ENCODE results near the gene PEAR1. TPM values are rescaled to one million over a fixed set of nuclear protein-coding genes. Genes with fewer than 3 reads are reported as not detected.

PEAR1 gene
- total RNA-seq, 2 experiments from 2014 or later: 0.28 TPM

DNA sequence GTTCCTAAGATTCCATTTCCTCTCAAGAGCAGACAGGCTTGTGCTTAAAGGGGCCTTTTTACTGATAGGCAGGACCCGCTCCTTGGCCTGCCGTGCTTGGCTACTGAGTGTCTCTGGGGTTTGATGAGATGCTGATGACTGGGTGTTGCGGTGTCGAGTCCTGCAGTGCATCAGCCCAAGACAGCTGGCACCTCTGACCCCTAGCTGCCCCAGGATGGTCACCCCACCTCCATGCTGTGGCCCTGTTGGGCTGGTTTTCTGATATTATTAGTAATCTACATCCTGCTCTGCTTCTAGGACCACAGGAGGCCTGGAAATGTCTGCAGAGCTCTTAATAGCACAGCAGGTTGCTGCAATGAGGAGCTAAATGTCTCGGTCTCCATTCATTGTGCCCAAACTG is 55.6 kb downstream of the PEAR1 start:
- H3K9me3 Mint-ChIP-seq: no peaks in the 10 kb centered on the region
- no peak overlapping the region for H3K4me3 Mint-ChIP-seq
- H3K27ac Mint-ChIP-seq: no peak overlapping the region
- ATAC-seq (ENCODE audit: low read depth): no peak
- H3K27me3 Mint-ChIP-seq: no peaks in the 10 kb centered on the region
- DNase-seq: no peak
- POLR2A ChIA-PET: no interaction called here
- no peaks in the 10 kb centered on the region for H3K4me1 Mint-ChIP-seq
- peaks cover 5% of the 10 kb centered on the region for H3K36me3 Mint-ChIP-seq

DNA sequence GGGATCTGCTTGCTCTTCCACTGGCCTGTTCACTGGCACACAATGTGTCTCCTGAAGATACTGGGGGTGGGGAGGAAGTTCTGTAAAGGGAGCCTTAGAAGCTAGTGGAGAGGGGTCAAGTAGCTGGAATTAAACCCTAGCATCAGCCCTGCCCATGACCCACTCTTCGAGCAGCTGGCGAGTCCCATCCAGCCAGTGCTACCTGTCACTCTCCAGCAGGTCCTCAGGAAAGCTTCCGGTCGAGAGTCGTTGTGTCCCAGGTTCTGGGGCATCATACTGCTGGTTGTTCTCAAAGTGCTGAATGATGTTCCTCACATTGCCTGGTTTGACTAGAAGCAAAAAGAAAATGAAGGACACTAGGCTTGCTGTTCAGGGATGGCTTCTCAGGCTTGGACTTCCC is 57.9 kb downstream of the PEAR1 start:
- POLR2A ChIA-PET: interaction anchor here (0.6 kb wide), 1 partner anchor 256 kb away, joined by 3 read pairs; no protein-coding TSS in a partner anchor
- Mint-ChIP-seq H3K4me1 (no peaks in the 10 kb centered on the region), H3K27me3 (no peaks in the 10 kb centered on the region), H3K27ac (no peak overlapping the region), H3K36me3 (peaks cover 3% of the 10 kb centered on the region), H3K4me3 (no peak overlapping the region), H3K9me3 (no peaks in the 10 kb centered on the region)
- no peak for ATAC-seq (ENCODE audit: low read depth)
- no peak for DNase-seq

DNA sequence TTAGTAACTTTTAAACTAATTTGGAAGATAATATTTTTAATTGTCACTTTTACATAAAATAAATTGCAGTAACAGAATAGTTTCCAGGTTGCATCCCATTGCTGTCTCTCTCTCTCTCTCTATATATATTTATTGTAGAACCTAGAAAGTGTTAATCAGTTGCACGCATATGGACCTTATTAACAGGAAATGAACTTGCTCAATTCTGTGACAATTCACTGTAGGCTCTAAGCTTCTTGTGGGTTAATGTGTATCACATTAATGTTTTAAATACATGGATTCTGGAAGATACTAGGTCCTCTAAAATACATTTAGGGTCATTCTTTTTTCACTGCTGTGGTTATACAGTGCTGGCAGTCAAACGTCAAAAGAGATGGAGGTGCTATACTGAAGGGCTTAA is 60.1 kb downstream of the PEAR1 start:
- Mint-ChIP-seq H3K36me3 (peaks cover 3% of the 10 kb centered on the region), H3K9me3 (no peaks in the 10 kb centered on the region), H3K27ac (no peak overlapping the region), H3K4me3 (no peak overlapping the region), H3K4me1 (peaks cover 6% of the 10 kb centered on the region), H3K27me3 (no peaks in the 10 kb centered on the region)
- ATAC-seq (ENCODE audit: low read depth): no peak
- no peak for DNase-seq
- POLR2A ChIA-PET: no interaction called here

DNA sequence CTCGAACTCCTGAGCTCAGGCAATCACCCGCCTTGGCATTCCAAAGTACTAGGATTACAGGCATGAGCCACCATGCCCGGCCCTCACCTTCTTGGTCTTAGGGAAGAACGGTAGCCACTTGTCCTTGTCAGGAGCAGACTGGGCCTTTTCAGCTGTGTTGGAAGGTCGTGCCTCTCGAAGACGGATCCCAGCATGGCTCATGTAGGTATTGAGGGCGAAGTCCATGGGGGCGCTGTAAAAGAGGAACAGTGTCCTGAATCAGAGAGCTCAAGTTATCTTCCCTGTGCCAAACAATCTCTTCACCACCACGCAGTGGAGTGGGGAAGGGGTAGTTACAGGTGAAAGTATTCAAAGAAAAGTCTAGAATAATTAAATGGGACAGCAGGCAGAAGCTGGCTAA is 62.8 kb downstream of the PEAR1 start:
- no peaks in the 10 kb centered on the region for H3K27me3 Mint-ChIP-seq
- ATAC-seq (ENCODE audit: low read depth) (no peak), DNase-seq (no peak)
- no peak overlapping the region for H3K27ac Mint-ChIP-seq
- no peaks in the 10 kb centered on the region for H3K9me3 Mint-ChIP-seq
- no peak overlapping the region for H3K4me3 Mint-ChIP-seq
- H3K4me1 Mint-ChIP-seq: peaks cover 10% of the 10 kb centered on the region
- POLR2A ChIA-PET: no interaction called here
- peaks cover 8% of the 10 kb centered on the region for H3K36me3 Mint-ChIP-seq

DNA sequence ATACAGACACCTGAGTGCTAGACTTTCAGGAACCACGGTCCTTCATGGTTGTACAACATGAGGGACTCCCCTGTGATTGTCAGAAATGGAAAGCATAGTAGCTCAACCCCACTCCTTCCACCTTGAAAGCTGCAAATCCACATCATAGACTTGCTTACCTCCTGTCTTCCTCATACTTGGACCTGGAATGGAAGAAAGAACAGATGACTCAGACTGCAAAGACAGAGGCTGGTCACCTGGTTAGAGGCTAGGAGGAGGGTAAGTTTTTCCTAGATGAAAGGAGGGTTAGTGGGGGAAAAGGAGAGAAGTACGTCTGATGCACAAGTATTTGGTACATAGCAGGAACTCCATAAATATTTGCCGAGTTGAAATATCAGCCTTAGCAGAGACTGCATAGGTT is 64.1 kb downstream of the PEAR1 start:
- Mint-ChIP-seq H3K9me3 (no peaks in the 10 kb centered on the region), H3K4me3 (no peak overlapping the region), H3K27ac (no peak overlapping the region), H3K27me3 (no peaks in the 10 kb centered on the region), H3K4me1 (peaks cover 19% of the 10 kb centered on the region), H3K36me3 (peaks cover 8% of the 10 kb centered on the region)
- DNase-seq: no peak
- ATAC-seq (ENCODE audit: low read depth): no peak
- POLR2A ChIA-PET: interaction anchor here (0.6 kb wide), 1 partner anchor 25 kb away, joined by 3 read pairs; no protein-coding TSS in a partner anchor

DNA sequence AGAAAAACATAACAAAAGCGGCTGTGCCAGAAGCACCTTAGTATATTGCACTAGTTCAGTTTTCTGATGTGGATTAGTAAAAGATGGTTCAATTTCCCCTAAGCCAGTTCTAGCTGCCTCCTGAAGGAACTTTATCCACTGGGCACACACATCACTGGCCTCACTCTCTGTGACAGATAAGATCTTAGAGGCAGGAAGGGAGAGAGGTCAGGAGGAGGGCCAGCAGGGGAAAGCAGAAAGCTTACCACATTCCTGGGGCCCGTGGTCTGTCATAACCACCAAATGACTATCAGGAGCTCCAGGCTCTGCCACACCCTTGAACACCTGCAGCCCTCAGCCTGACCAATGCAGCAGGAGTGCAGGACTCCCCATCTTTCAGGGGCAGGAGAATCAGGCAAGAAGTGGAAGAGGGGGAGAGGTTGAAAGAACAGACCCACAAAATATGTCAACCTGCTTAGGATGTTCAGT is 64.8 kb downstream of the PEAR1 start:
- DNase-seq (no peak), ATAC-seq (ENCODE audit: low read depth) (no peak)
- Mint-ChIP-seq H3K9me3 (no peaks in the 10 kb centered on the region), H3K4me3 (no peak overlapping the region), H3K4me1 (peaks cover 24% of the 10 kb centered on the region), H3K36me3 (peaks cover 8% of the 10 kb centered on the region), H3K27ac (no peak overlapping the region), H3K27me3 (no peaks in the 10 kb centered on the region)
- POLR2A ChIA-PET: no interaction called here

DNA sequence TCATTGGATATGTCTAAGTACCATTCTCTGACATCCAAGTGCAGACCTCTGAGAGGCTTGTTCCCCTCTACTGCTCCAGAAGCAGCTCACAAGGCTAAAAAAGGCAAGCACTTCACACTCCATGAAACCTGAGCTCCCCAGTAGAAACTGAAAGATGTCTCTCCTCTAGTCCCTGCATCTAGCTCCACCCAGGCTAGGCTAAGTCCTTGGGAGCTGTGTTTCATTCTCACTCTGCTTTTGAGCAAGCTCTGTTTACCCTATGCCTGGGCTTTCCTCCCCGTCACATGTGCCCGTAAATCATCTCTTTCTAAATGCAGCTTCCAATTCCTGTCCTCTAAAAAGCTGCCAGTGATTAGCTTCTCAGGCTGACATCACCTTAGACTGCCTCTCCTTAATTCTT is 65.9 kb downstream of the PEAR1 start:
- Mint-ChIP-seq H3K4me1 (peaks cover 34% of the 10 kb centered on the region), H3K9me3 (peaks cover under 1% of the 10 kb centered on the region), H3K27ac (no peak overlapping the region), H3K4me3 (no peak overlapping the region), H3K27me3 (no peaks in the 10 kb centered on the region), H3K36me3 (peaks cover 8% of the 10 kb centered on the region)
- ATAC-seq (ENCODE audit: low read depth) (no peak), DNase-seq (no peak)
- POLR2A ChIA-PET: no interaction called here

DNA sequence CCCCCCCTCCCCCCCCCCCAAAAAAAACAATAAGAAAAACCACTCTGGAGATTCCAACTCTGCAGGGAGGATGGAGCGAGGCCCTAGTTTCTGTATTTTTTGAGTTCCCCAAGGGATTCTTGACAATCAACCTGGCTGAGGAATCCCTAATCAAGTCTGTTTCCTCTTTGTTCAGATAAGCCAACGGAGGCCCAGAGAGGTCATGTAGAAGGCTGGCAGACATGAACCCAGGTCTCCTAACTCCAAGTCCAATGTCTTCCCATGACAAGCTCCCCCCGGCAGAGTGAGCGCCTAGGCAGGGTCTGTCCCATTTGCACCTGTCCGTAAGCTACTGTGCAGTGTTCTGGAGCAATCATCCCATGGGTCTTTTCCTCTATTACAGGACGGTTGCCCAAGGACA is 66.4 kb downstream of the PEAR1 start:
- no peaks in the 10 kb centered on the region for H3K27me3 Mint-ChIP-seq
- no peak for ATAC-seq (ENCODE audit: low read depth)
- POLR2A ChIA-PET: no interaction called here
- H3K27ac Mint-ChIP-seq: no peak overlapping the region
- H3K36me3 Mint-ChIP-seq: peaks cover 5% of the 10 kb centered on the region
- DNase-seq: no peak
- H3K9me3 Mint-ChIP-seq: peaks cover 1% of the 10 kb centered on the region
- H3K4me3 Mint-ChIP-seq: no peak overlapping the region
- H3K4me1 Mint-ChIP-seq: peaks cover 35% of the 10 kb centered on the region

DNA sequence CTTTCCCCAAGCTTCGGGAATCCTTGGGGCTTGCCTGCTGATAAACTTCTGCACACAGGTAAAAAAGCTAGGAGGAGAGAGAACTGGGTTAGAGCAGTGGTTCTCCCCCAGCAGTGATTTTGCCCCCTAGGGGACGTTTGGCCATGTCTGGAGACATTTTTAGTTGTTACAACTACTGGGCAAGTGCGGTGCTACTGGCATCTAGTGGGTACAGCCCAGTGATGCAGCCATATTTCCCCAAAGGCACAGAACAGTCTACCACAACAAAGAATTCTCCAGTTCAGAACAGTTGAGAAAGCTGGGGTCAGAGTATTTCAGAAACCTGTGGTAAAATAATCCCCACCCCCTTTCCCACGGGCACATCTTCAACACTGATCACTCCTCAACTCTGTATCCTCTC is 68.2 kb downstream of the PEAR1 start:
- peaks cover 1% of the 10 kb centered on the region for H3K9me3 Mint-ChIP-seq
- peak; percentile 56 for ATAC-seq (ENCODE audit: low read depth)
- peak overlapping the region; percentile 51 for H3K4me3 Mint-ChIP-seq
- H3K27me3 Mint-ChIP-seq: peaks cover 11% of the 10 kb centered on the region
- DNase-seq: no peak
- peaks cover 35% of the 10 kb centered on the region for H3K4me1 Mint-ChIP-seq
- no peak overlapping the region for H3K27ac Mint-ChIP-seq
- H3K36me3 Mint-ChIP-seq: peaks cover 5% of the 10 kb centered on the region
- POLR2A ChIA-PET: no interaction called here

DNA sequence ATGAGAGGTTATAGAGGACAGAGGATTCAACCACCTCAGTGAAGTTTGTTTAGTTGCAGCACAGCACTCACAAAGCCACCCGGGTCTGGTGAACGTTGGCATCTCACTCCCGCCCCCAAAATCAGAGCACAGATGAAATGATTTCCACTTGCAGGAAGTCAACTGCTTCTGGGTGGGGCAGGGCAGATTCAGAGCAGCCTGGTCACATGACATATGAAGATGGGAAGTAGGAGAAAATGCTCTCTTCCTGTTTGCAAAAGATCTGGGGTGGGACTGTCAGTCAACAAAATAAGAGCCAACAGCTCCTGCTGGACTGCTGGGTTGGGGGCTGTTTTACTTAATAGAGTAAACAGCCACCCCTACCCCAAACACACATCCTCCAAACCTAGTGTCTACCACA is 70.1 kb downstream of the PEAR1 start:
- POLR2A ChIA-PET: interaction anchor here (1.1 kb wide), 1 partner anchor 10 kb away, joined by 3 read pairs; no protein-coding TSS in a partner anchor

DNA sequence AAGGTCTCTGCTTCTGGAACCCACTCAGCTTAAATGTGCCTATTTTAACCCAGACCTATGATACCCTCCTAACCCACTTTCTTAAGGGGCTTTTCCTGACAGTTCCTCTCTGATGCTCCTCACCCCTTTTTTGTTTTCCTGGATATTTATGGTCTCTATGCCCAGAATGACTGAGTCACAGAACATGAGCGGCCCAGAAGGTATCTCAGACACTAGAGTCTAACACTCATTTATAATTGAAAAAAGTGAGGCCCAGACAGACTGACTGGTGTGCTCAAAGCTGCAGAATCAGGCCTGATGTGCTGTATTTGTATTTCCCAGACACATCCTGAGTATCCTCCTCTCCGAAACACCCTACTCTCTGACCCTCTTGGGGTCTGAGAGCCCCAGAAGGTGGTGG is 70.9 kb downstream of the PEAR1 start:
- ATAC-seq (ENCODE audit: low read depth) (no peak), DNase-seq (no peak)
- H3K27ac Mint-ChIP-seq: no peak overlapping the region
- H3K36me3 Mint-ChIP-seq: peaks cover 5% of the 10 kb centered on the region
- H3K9me3 Mint-ChIP-seq: peaks cover 1% of the 10 kb centered on the region
- H3K27me3 Mint-ChIP-seq: peaks cover 28% of the 10 kb centered on the region
- H3K4me3 Mint-ChIP-seq: no peak overlapping the region
- peaks cover 27% of the 10 kb centered on the region for H3K4me1 Mint-ChIP-seq
- POLR2A ChIA-PET: no interaction called here

More for the DNA sequence above, 70.1 kb downstream of the PEAR1 start:
- DNase-seq (peak; percentile 43), ATAC-seq (ENCODE audit: low read depth) (peak; percentile 85)
- Mint-ChIP-seq H3K27me3 (peaks cover 21% of the 10 kb centered on the region), H3K27ac (peak overlapping the region; percentile 84), H3K4me1 (peaks cover 29% of the 10 kb centered on the region), H3K9me3 (peaks cover 1% of the 10 kb centered on the region), H3K36me3 (peaks cover 5% of the 10 kb centered on the region), H3K4me3 (peak overlapping the region; percentile 84)

Small RNA genes within 50 kb of the gene (microRNA-seq; reads per million reads assigned to microRNA genes)
- not detected for gene MIR765

Other genes starting within 250 kb of the PEAR1 start
- gene NES, start 216.3 kb upstream of the PEAR1 start, total RNA-seq: not detected
- gene CRABP2, start 188.1 kb upstream of the PEAR1 start, total RNA-seq: under 1 TPM; 0.68 to 0.80 TPM
- 10 to 100 TPM; 34.6 to 35.1 TPM for gene METTL25B, start 165.2 kb upstream of the PEAR1 start, total RNA-seq
- 10 to 100 TPM; 44.1 to 47.1 TPM for gene ISG20L2, start 165.0 kb upstream of the PEAR1 start, total RNA-seq
- gene MRPL24, start 152.6 kb upstream of the PEAR1 start, total RNA-seq: 10 to 100 TPM; 45.0 to 51.1 TPM
- 100 to 1,000 TPM; 186 to 196 TPM for gene HDGF, start 142.0 kb upstream of the PEAR1 start, total RNA-seq
- 10 to 100 TPM; 65.7 to 76.0 TPM for gene PRCC, start 126.2 kb upstream of the PEAR1 start, total RNA-seq
- 10 to 100 TPM; 86.0 to 89.2 TPM for gene SH2D2A, start 76.9 kb upstream of the PEAR1 start, total RNA-seq
- gene INSRR, start 34.6 kb upstream of the PEAR1 start, total RNA-seq: under 1 TPM; 0.47 to 0.48 TPM
- 10 to 100 TPM; 13.7 to 13.9 TPM for gene NTRK1, start 32.9 kb upstream of the PEAR1 start, total RNA-seq
- gene LRRC71, start 26.9 kb downstream of the PEAR1 start, total RNA-seq: not detected
- gene ARHGEF11, start 152.0 kb downstream of the PEAR1 start, total RNA-seq: 10 to 100 TPM; 14.5 to 20.5 TPM
- not detected for gene ETV3L, start 206.1 kb downstream of the PEAR1 start, total RNA-seq
- 10 to 100 TPM; 39.4 to 43.1 TPM for gene ETV3, start 244.7 kb downstream of the PEAR1 start, total RNA-seq